Iris pigment epithelial cell (primary cell): Measurements from ENCODE around the gene STYXL2.

Experiments used
- DNase-seq: peaks from one replicate; pipeline ENCODE4 v3.0.0-alpha.2; 2011; ENCODE audit warnings: low read depth

Gene STYXL2

GRCh38 chr1:167081594-167082156 is 12.2 kb upstream of the STYXL2 start:
- DNase-seq, result no peak

- no peak for DNase-seq
Observed at GRCh38 chr1:167082511-167083027, 11.3 kb upstream of the STYXL2 start.

DNA sequence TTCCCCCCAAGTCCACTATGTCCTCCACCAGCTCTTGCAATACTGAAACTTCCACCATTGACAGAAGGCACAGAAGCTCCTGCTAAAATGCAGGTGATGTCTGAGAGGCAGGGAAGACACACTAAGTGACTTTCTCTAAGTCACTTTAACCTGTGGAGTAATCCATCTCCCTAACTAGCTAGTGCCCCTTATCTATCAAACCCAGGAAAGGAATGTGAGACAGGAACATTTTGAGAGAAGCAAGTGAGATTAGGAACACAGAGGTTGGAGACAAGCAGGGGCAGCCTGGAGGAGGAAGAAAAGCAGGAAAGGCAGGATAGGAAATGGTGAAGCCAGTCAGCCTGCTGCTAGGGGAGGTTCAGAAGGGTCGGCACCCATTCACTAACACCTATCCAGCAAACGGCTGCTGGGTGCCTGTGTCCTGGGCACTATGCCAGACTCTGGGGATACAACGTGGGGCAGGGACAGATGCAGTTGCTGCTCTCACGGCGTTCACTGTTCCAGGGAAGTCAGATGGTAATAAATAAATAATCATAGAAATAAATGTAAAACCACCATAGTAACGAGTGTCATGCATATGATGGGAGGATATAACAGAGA is 10.7 kb upstream of the STYXL2 start:
- no peak for DNase-seq

GRCh38 chr1:167083871-167084270 is 10.0 kb upstream of the STYXL2 start:
- no peak for DNase-seq

- no peak for DNase-seq
Observed at GRCh38 chr1:167084757-167085156, 9.1 kb upstream of the STYXL2 start.

DNA sequence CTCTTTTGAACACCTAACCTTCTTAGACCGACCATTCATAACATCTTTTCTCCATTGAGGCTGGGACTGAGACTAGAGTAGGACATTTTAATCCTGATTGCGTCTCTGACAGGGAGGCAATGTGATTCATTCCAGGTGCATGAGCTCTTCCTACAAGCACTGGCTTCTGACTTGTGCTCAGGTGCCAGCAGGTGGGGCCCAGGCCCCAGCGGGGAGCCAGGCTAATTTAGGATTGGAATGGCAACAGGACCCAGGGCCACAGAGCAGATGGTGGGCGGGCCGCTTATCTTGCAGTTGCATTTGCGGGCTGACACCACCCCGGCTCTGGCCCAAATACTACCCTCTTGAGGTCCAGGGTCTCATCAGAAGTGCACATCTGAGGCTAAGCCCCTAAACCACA is 7.8 kb upstream of the STYXL2 start:
- no peak for DNase-seq

DNA sequence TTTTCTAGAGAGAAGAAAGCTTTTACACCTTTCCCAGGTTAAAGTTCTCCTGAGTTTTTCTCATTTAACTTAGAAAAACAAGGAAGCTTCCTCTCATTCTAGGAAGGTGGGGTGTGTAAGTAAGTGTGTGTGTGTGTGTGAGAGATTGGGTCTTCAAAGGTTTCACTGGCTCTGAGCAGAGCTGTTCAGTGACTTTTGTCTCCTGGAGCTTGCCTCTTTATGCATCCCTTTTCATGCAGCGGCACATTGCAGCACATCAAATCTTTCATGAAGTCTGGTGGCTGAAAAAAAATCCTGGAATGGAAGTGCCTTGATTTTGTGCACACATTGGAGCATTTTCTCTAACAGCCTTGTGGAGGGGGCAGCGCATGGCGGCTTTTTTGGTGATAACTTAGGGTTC is 7.1 kb upstream of the STYXL2 start:
- no peak for DNase-seq

DNA sequence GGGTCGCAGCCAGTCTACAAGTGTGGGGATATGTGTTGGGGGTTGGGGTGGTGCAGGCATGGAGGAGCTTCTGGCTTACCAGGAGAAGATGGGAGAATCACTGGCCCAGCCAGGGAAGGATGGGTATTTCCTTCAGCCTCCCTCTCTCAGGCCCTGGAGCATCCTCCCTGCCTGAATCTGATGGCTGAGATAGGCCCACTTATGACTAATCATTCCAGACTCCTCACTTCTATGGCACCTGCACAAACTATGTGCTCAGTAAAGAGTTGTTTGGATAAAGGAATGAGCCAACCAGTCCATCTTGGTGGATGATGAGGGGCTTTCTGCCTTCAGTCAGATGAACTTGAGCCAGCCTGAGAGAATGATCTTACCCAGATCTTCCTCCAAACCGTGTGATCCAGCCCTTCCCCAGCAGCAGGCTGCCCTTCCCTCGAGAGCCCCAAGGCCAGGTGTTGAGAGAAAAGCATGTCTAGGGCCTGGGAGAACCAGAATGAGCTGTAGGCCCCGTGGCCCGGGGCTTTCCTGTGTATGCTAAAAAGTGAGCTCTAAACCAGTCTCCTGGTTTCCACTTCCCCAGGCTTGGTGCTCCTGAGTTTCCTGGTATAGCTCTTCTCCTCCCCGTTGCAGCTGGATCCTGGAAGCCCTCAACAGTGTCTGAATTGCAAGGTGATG is 5.0 kb upstream of the STYXL2 start:
- DNase-seq, result no peak

- no peak for DNase-seq
Observed at GRCh38 chr1:167089939-167090313, 3.9 kb upstream of the STYXL2 start.

DNA sequence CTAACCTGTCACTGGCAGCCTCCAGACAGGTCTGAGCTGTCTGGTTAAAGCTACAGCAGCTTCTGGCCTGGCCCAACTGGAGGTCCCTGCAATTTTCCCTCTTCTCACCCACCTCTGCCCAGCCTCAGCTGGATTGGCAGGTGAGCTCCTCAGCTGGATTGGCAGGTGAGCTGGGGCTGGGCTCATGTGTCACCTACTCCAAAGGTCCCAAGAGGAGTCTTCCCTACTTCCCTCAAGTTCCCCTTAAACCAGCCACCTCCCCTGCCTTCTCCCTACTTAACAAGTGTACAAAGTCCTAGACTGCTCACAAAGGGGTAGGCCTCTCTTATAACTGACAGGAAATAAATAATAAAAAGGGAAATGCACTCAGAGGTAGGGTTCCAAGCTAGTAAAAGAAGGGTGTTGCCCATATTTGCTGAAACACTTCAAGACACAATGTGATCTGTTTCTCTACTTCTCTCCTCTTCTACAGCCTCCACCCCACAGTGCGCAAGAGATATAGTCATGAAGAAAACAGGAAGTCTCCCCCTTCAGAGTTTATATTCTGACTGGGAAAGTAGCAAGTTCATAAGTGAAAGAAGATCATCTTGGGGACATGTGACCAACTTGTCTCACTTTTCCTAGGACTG is 3.4 kb upstream of the STYXL2 start, which contains the start of gene GPA33:
TSS of gene GPA33 (minus strand) at position 64 of the 629 bp plus-strand sequence. CDS start 90 bp downstream, outside the sequence.
- DNase-seq, result no peak

DNA sequence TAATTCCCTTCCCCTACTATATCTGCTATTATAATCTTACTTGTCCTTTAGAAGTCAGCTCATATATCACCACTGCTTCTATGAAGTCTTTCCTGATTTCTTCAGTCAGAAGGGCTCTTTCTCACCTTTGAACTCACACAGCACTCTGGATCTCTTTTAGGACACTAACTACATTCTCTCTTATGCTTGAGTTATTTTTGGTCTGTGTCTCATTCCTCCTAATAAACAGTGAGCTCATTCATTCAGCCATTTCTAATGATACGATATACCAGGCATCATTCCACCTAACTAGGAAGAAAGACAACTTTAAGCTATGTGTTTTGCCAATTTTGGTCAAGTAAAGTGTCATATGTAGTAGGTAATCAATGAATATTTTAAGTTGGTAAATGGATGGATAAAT is 1.2 kb upstream of the STYXL2 start:
- no peak for DNase-seq

GRCh38 chr1:167094690-167095089 is 815 bp downstream of the STYXL2 start:
- DNase-seq, result no peak

DNA sequence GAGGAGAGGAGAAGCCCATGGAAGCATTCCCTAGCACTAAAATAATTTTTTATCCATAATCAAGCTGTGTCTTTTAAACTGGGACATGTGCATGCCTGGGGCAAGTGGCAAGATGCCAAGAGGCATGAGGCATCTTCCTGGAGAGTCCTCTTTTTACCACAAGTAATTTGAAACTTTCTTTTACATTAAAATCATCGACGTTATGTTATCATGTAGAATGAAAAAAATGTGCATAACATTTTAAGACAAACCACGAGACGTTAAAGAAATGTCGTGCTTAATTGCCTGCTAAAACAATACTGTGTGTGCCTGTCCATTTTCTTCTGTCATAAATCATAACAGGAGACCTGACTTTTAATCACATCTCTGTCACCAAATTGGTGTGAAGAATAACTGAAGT is 1.5 kb downstream of the STYXL2 start:
- peak; percentile 89 for DNase-seq

DNA sequence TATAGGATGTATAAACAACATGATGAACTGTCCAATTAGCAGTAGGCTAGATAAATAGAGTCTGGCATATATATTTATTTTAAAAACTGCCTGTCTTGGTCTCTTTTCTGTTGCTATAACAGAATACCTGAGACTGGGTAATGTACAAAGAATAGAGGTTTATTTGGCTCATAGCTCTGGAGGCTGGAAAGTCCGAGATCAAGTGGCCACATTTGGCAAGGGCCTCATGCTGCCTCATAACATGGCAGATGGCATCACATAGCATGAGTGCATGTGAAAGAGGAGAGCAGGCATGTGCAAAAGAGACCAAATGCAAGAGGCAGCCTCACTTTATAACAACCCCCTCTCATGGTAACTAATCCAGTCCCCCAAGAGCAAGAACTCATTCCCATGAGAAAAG is 6.0 kb downstream of the STYXL2 start:
- no peak for DNase-seq

- no peak for DNase-seq
Observed at GRCh38 chr1:167100730-167101129, 6.9 kb downstream of the STYXL2 start.

DNA sequence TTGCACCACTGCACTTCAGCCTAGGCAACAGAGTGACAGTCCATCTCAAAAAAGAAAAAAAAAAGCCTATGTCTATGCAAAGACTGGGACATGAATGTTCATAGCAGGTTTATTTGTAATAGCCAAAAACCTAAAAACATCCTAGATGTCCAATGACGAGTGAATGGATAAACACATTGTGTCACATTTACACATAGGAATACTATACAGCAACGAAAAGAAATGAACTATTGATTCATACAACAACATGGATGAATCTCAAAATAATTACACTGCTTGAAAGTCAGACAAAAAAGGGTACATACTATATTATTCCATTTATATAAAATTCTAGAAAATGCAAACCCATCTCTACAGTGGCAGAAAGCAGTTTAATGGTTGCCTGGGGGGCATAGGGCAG is 7.9 kb downstream of the STYXL2 start:
- DNase-seq, result no peak

DNA sequence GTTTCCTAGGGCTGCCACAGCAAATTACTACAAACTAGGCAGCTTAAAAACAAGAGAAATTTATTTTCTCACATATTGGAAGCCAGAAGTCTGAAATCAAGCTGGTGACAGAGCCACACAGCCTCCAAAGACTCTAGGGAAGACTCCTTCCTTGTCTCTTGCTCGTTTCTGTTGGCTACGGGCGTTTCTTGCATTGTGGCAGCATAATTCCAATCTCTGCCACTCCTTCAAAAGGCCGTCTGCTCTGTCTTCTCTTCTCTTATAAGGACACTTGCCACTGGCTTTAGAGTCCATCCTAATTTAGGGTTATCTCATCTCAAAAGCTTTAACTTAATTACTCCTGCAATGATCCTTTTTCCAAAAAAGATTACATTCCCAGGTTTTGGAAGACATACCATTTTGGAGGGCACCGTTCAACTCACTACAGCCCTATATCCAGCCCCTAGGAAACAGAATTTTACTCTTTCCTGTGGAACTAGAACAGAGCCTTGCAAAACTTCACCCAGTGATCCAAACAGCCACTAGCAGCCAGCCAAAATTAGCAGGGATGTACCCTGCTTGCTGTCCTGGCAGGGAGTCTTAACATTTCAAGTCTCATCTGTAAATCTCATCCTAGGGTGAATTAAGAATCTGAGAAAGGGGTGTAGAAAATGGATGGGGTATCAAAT is 9.2 kb downstream of the STYXL2 start:
- no peak for DNase-seq

GRCh38 chr1:167104256-167104633 is 10.4 kb downstream of the STYXL2 start:
- DNase-seq, result no peak

- DNase-seq, result no peak
Observed at GRCh38 chr1:167105271-167106118, 11.6 kb downstream of the STYXL2 start.

DNA sequence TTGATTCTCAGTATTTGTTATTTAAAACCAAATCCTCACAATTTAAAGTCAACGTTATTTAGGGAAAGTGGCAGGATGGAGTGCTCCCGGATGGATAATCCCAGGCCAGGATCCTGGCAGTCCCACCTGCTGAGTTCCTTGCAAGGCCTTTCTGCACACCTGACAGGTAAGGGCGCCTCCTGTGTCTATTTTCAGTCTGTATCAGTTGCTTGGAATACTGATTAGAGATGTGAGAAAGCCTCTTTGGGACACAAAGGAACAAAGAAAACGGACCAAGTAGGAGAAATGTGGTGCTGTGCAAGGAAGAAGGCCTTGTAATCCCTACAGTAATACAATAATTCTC is 12.2 kb downstream of the STYXL2 start:
- no peak for DNase-seq

DNA sequence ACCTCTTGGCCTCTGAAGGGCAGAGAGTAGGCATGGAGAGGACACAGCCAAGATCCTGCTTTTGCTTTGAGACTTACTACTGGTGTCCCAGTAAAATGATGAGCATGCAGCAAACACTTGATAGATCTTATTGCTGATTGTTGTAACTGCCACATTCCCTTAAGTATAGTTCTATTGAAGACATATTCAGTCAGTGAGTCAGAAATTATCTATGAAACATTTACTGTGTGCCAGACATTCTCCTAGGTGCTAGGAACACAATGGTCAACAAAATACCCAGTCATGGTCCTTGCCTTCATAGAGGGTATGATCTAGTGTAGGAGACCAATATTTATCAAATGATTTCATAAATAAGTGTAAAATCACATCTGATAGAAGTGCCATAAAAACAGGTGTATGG is 13.6 kb downstream of the STYXL2 start:
- DNase-seq, result peak; percentile 41

DNA sequence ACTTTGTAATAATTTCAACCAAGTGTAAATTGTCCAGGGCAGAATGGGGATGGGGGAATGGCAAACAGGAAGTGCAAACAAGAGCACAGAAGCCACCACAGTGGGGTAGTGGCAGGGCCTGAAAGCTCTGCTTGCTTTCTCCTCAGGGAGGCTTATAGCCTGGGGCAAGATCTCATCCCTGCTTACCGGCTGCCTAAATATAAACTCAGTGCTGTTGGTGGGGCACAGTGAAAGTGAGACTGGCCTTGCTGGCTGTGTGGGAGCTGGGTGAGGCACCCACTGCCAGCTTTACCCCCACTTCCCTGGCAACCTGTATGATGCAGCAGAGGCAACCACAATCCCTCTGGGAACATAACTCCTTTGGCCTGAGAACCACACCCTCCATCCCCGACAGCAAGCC is 15.2 kb downstream of the STYXL2 start:
- DNase-seq, result no peak
